Muscle of back (tissue), 11 donors: Measurements from ENCODE around the gene ADCY7. TPM values are rescaled to one million over a fixed set of nuclear protein-coding genes. Genes with fewer than 3 reads are reported as not detected.
A peak's percentile ranks its signal among the peaks of the same experiment; 100 is the strongest.
"Not testable (repeated sequence)": the region's sequence is repeated elsewhere in the genome, so short reads cannot be mapped to it uniquely, and the experiment has no call there.

Experiments
- DNase-seq, 3 donors: peaks; one replicate each; pipeline versions ENCODE4 v3.0.0 to v3.0.0-alpha.2; 2013
- polyA plus RNA-seq, 10 donors: library from polyadenylated mRNA; unstranded; fragments of 120-200 nt; gene quantifications; one replicate each; pipeline ENCODE4 v1.2.1, GENCODE V29; 2013; ENCODE audit not compliant: insufficient read length in 10 of 10

The ADCY7 gene
- polyA plus RNA-seq, 10 donors: 4.6 to 10.6 (median 8.9) TPM

- no peak for DNase-seq
Observed at GRCh38 chr16:50334106-50334975, 68.0 kb downstream of the ADCY7 start.

- DNase-seq: no peak
Observed at GRCh38 chr16:50335196-50335958, 69.0 kb downstream of the ADCY7 start.

GRCh38 chr16:50336884-50337283 is 70.5 kb downstream of the ADCY7 start:
- DNase-seq: no peak

GRCh38 chr16:50338371-50339231 is 72.2 kb downstream of the ADCY7 start:
- DNase-seq: no peak

DNA sequence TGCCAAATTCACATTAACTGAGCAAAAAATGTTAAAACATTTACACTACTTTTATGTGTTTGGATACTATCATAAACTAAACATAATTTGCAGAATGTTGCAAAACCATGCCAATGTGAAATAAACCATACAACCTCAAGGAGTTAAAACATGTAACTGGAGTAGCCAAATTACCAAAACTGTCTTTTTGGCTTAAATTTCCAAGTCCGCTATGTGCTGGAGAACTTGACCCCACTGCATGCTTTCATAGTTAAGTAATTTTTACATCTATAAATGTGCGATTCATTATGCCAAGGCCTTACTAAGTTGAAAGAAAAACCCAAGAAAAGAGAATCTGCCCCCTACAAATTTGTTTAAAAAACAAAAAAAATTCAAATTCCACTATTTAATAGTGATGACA is 74.2 kb downstream of the ADCY7 start:
- peak in 1 of 3 donors; percentile 25 for DNase-seq

GRCh38 chr16:50343566-50343965 is 77.2 kb downstream of the ADCY7 start:
- not testable (repeated sequence) for DNase-seq

GRCh38 chr16:50345210-50345609 is 78.9 kb downstream of the ADCY7 start:
- DNase-seq: not testable (repeated sequence)

DNA sequence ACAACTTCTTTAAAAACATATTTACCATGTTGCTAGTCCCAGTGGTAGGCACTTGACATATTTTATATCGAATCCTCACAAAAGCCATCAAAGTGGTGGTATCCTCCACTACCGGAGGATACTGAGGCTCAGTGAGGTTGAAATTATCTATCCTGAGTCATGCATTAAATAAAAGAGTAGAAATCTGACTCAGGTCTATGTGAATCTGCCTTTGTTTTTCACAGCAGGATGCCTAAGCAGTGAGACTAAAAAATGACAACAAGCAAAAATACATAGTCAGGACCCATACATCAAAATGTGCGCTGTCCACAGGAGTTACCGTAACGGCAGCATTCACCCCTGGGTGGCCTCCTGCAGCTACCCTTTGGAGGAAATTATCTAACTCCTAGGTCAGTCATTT is 84.8 kb downstream of the ADCY7 start:
- no peak for DNase-seq

- DNase-seq: no peak
Observed at GRCh38 chr16:50351952-50352351, 85.6 kb downstream of the ADCY7 start.

- no peak for DNase-seq
Observed at GRCh38 chr16:50354082-50354481, 87.7 kb downstream of the ADCY7 start.

GRCh38 chr16:50354629-50355456 is 88.5 kb downstream of the ADCY7 start:
- peak in 1 of 3 donors; percentile 2 for DNase-seq

DNA sequence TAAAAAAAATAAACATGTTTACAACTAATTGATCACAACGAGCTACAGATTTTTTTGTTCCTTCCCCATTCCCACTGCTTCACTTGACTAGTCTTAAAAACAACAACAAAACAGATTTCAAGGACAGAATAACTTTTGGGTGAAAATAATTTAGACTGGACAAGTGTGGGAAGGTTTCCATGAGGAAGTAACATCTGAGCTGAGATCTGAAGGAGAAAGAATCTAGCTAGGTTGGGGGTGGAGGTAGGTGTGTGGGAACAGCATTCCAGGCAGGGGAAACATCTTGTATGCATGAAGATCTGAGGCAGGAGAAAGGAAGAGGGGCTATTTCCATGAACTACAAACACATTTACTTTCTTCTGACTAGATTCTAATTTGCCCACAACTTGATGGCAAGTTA is 93.3 kb downstream of the ADCY7 start:
- no peak for DNase-seq

DNA sequence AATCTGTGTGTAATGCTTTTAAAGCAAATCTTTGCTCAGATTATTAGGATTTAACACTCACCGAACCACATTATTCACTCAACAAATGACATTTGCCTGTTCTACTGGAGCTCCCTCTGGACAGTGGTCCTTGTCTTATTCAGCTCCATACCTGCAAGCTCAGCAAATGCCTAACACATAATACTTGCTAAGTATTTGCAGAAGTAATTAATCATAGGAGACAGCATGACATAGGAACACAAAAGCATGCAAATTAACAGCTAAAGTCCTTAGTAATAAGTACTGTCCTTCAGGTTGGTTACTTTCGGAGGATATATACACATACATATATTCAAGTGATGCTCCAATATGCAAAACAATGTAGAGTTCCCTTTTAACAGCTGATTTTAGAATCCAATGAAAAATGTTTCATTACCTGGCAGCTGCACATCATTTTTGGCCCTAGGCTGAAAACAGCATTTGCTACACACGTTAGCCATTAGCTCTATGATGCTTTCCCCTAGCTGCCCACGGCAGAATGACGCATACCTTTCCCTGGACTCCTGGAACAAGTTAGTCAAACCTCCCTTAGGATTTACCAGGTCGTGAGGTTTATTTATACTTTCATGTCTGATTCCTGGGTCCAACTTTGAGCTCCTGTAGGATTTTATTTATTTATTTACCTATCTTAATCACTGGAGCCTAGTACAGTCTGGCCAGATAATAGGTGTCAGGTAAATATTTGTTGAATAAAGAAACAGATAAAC is 93.9 kb downstream of the ADCY7 start:
- peak in 1 of 3 donors; percentile 18 for DNase-seq

- DNase-seq: no peak
Observed at GRCh38 chr16:50360779-50361178, 94.4 kb downstream of the ADCY7 start.

- no peak for DNase-seq
Observed at GRCh38 chr16:50363656-50364055, 97.3 kb downstream of the ADCY7 start.

DNA sequence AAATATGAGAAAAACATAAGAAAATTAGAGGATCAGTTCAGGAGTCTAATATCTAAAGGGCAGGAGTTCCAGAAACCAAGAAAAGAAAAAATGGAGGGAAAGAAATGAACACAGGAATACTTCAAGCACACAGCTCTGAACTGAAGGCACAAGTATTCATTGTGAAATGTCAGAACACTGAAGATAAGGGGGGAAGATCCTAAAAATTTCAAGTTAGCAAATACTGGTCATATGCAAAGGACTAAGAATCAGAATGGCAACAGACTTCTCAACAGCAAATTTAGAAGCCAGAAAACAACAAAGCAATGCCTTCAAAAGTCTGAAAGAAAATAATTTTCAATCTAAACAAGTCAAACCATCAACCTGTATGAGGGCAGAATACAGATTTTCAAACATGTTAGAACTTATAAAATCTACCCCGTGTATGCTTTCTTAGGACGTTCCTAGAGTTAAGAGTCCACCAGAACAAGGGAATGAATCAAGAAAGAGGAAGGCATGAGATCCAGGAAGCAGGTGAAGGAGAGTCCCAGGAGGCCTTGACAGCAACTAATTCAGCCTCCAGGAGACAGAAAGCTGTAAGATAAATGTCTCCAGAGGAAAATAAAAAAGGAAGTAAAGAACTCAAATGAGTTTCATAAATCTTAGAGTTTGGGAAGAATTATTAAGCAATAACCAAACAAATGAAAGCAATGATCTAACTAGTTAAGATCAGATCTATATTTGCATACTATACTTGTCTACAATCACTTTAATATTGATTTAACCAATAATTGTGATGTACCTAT is 99.6 kb downstream of the ADCY7 start:
- DNase-seq: no peak
